ENCODE results near the gene HCN4.

- TF ChIP-seq CTCF (IDR thresholded peaks at IDR 0.05 in 8 of 11, conservative IDR thresholded peaks at IDR 0.05 in 3 of 11) (no peak), POLR2A (IDR thresholded peaks at IDR 0.05) (no peak), POLR2AphosphoS5 (IDR thresholded peaks at IDR 0.05) (no peak)
Observed at GRCh38 chr15:73369154-73369694, 466 bp upstream of the HCN4 start.

All from spleen (tissue), 7 donors.